ENCODE measurements around the gene CCDC40. TPM values are rescaled to one million over a fixed set of nuclear protein-coding genes. Genes with fewer than 3 reads are reported as not detected.

Gene CCDC40
- total RNA-seq, 2 donors from 2014 or later: 2.9 to 13.5 TPM

DNA sequence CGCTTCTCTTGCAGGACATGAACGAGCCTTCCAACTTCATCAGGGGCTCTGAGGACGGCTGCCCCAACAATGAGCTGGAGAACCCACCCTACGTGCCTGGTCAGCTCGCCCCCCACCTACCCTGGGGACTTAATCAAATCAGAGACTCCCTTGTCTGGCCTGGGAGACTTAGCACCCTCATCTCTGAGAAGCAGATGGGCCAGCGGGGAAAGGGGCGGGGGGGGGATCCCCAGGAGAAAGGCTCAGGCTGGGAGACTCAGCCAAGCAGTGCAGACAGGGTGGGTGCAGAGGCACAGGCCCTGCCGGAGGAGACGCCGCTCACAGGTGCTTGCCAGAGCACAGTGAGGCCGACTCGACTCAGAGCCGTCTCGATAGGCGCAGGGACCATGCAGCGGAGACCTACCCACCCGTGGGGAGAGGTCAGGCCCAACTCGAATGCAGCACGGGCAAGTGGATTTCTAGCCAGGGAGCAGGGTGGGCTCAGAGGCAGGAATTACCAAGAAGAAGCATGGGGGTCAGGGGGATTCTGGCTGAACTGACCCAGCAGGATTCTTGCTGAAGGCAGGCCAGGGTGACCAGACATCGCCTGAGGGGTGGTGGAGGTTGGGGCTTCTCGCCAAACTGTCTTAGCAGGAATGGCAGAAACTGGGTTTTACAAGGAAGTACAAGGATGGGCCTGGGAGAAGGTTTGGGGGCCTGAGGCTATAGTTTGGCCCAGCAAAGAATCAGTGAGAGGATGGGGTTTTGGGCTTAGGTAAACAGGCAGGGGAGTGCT, 74.7 kb downstream of the CCDC40 start:
- no peaks in the 10 kb centered on the region for H3K4me1 ChIP-seq
- no peak for DNase-seq
- no peaks in the 10 kb centered on the region for H3K36me3 ChIP-seq (replicated peaks in 1 of 2; ENCODE audit: insufficient read depth in 1 of 2, low read depth in 2 of 2)
- intact Hi-C loops (cut with DNase I): no loop called here
- H3K27me3 ChIP-seq: no peaks in the 10 kb centered on the region
- H3K27ac ChIP-seq: no peak overlapping the region
- WGBS, 2 donors: 91 to 100% methylated on average over 3 to 21 of the region's 21 CpGs
- no peak for ATAC-seq
- no peak overlapping the region for H3K4me3 ChIP-seq
- no peaks in the 10 kb centered on the region for H3K9me3 ChIP-seq
- TF ChIP-seq, protein P1, sequence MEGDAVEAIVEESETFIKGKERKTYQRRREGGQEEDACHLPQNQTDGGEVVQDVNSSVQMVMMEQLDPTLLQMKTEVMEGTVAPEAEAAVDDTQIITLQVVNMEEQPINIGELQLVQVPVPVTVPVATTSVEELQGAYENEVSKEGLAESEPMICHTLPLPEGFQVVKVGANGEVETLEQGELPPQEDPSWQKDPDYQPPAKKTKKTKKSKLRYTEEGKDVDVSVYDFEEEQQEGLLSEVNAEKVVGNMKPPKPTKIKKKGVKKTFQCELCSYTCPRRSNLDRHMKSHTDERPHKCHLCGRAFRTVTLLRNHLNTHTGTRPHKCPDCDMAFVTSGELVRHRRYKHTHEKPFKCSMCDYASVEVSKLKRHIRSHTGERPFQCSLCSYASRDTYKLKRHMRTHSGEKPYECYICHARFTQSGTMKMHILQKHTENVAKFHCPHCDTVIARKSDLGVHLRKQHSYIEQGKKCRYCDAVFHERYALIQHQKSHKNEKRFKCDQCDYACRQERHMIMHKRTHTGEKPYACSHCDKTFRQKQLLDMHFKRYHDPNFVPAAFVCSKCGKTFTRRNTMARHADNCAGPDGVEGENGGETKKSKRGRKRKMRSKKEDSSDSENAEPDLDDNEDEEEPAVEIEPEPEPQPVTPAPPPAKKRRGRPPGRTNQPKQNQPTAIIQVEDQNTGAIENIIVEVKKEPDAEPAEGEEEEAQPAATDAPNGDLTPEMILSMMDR (IDR thresholded peaks at IDR 0.05): no peak
- TF ChIP-seq POLR2A (IDR thresholded peaks at IDR 0.05): no peak

DNA sequence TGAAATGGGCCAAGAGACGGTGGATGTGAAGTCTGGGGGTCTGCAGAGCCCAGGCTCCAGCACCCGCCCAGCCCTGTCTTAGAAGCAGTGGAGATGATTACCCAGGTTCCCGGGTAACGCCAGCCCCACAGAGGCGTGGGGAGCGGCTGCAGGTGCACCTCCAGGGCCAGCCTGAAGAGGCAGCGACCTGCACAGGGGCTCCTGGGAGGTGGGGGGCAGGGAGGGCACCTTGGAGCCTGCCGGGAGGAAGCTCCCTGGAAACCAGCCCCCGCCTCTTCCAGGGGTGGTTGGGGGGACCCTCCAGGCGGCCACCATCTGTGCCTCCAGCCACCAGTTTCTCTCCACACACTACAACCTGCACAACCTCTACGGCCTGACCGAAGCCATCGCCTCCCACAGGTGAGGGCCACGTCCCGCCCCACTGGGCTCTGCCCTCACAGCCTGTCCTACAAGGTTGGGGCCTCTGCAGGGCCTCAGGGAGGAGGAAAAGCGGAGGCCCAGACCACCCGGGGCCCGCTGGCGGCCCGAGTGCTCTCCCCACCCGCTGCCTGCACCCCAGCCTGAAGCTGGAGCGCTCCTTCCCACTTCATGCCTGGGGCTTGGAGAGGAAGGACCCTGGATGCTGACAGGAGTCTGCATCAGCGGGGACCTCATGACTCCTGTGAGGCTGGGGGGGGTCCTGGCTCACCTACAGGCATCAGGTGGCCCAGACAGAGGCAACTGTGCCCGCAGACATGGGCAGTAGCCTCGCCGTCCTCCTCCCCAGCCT, 75.4 kb downstream of the CCDC40 start:
- no peak overlapping the region for H3K27ac ChIP-seq
- WGBS, 2 donors: 87 to 92% methylated on average over 12 to 25 of the region's 26 CpGs
- no peaks in the 10 kb centered on the region for H3K36me3 ChIP-seq (replicated peaks in 1 of 2; ENCODE audit: insufficient read depth in 1 of 2, low read depth in 2 of 2)
- no peaks in the 10 kb centered on the region for H3K27me3 ChIP-seq
- no peaks in the 10 kb centered on the region for H3K4me1 ChIP-seq
- no peak for DNase-seq
- ATAC-seq: no peak
- TF ChIP-seq, protein P1 (IDR thresholded peaks at IDR 0.05): no peak
- no peak for TF ChIP-seq POLR2A (IDR thresholded peaks at IDR 0.05)
- no peaks in the 10 kb centered on the region for H3K9me3 ChIP-seq
- intact Hi-C loops (cut with DNase I): no loop called here
- H3K4me3 ChIP-seq: no peak overlapping the region

DNA sequence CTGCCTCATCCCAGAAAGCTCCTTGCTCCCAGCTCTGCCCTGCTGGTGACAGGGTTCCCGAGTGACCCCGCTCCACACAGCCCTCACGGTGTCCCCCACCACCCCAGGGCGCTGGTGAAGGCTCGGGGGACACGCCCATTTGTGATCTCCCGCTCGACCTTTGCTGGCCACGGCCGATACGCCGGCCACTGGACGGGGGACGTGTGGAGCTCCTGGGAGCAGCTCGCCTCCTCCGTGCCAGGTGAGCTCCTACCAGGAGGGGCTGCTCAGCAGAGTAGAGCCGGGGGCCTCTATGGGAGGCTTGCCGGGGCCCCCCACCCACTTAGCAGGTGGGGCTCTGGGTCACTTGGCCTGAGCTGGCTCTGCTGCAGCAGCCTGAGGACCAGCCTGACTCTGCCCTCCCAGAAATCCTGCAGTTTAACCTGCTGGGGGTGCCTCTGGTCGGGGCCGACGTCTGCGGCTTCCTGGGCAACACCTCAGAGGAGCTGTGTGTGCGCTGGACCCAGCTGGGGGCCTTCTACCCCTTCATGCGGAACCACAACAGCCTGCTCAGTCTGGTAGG, 76.1 kb downstream of the CCDC40 start:
- H3K9me3 ChIP-seq: no peaks in the 10 kb centered on the region
- no peaks in the 10 kb centered on the region for H3K36me3 ChIP-seq (replicated peaks in 1 of 2; ENCODE audit: insufficient read depth in 1 of 2, low read depth in 2 of 2)
- H3K4me3 ChIP-seq: no peak overlapping the region
- DNase-seq (no peak), ATAC-seq (no peak)
- TF ChIP-seq POLR2A (IDR thresholded peaks at IDR 0.05): no peak
- TF ChIP-seq, protein P1 (IDR thresholded peaks at IDR 0.05): no peak
- no peaks in the 10 kb centered on the region for H3K4me1 ChIP-seq
- 93 to 99% methylated on average over 16 to 24 of the region's 24 CpGs for WGBS, 2 donors
- no peaks in the 10 kb centered on the region for H3K27me3 ChIP-seq
- no peak overlapping the region for H3K27ac ChIP-seq
- intact Hi-C loops (cut with DNase I): no loop called here

DNA sequence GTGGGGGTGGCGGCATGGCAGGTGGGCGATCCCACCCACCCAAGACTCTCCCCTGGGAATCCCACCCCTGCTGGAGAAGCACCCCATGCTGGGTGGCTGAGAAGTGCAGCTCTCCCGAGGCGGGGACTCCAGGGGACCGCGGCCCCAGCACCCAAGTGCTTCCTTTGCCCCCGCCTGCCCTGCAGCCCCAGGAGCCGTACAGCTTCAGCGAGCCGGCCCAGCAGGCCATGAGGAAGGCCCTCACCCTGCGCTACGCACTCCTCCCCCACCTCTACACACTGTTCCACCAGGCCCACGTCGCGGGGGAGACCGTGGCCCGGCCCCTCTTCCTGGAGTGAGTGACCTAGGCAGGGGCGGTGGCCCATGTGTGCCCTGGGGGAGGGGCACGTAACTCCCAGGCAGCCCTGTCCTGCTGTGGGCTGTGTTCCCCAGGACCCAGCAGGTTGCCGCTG, 76.6 kb downstream of the CCDC40 start:
- intact Hi-C loops (cut with DNase I): no loop called here
- DNase-seq: no peak
- Histone ChIP-seq H3K9me3 (no peaks in the 10 kb centered on the region), H3K27ac (no peak overlapping the region), H3K4me3 (no peak overlapping the region), H3K4me1 (no peaks in the 10 kb centered on the region), H3K27me3 (no peaks in the 10 kb centered on the region), H3K36me3 (replicated peaks in 1 of 2; ENCODE audit: insufficient read depth in 1 of 2, low read depth in 2 of 2) (no peaks in the 10 kb centered on the region)
- ATAC-seq: no peak
- 86 to 92% methylated on average over 12 to 17 of the region's 20 CpGs for WGBS, 2 donors
- TF ChIP-seq, protein P1 (IDR thresholded peaks at IDR 0.05): no peak

All from body of pancreas (tissue), 4 donors.